Caco-2 (cell line): ENCODE measurements around the gene SGMS1. TPM values are rescaled to one million over a fixed set of nuclear protein-coding genes. Genes with fewer than 3 reads are reported as not detected.

Experiments
- BruUV-seq: library from RNA; stranded (reverse); fragments of 400-500 nt; replicated peaks from 2 replicates; lab custom pipeline; 2021; lab: Mats Ljungman, UMichigan
- CTCF ChIA-PET: fragments of 300-600 bp; sonication (Branson Sonifier 250); formaldehyde crosslinking; loops from one replicate; lab custom pipeline; 2022; ENCODE audit warnings: antibody characterized with exemption; lab: Charles Lee
- POLR2A ChIA-PET: fragments of 300-600 bp; sonication (Branson Sonifier 250); formaldehyde crosslinking; loops from one replicate; lab custom pipeline; 2022; ENCODE audit warnings: antibody characterized with exemption; lab: Charles Lee
- DNase-seq, 2 experiments: peaks; one replicate each; pipeline versions ENCODE4 v3.0.0 to v3.0.0-alpha.2; 2020 to 2022
- H3K27me3 ChIP-seq: replicated peaks from 2 replicates; pipeline ENCODE4 v1.6.0; 2011; ENCODE audit warnings: low read length; ENCODE audit not compliant: control insufficient read depth, insufficient read depth
- H3K36me3 ChIP-seq: 2 replicates; pipeline ENCODE4 v1.5.1; 2011; ENCODE audit warnings: low read length; ENCODE audit not compliant: control insufficient read depth, insufficient read depth
- H3K4me1 ChIP-seq: fragments of 250-450 bp; sonication (Bioruptor Pico); 2 replicates; pipeline ENCODE4 v1.5.1; 2020; ENCODE audit warnings: mild to moderate bottlenecking
- H3K4me3 ChIP-seq: 2 replicates; pipeline ENCODE4 v1.5.1; 2011; ENCODE audit warnings: low read depth, mild to moderate bottlenecking, control low read depth, low read length
- H3K9me3 ChIP-seq: fragments of 250-450 bp; sonication (Bioruptor Pico); 2 replicates; pipeline ENCODE4 v1.5.1; 2020; ENCODE audit warnings: mild to moderate bottlenecking, moderate library complexity
- H3K27ac Mint-ChIP-seq: one replicate; pipeline ENCODE4 v1.8.0; 2022; ENCODE audit warnings: mixed read lengths; ENCODE audit not compliant: unreplicated experiment
- H3K27me3 Mint-ChIP-seq: one replicate; pipeline ENCODE4 v1.8.0; 2022; ENCODE audit warnings: mixed read lengths; ENCODE audit not compliant: insufficient read depth, unreplicated experiment
- H3K36me3 Mint-ChIP-seq: one replicate; pipeline ENCODE4 v1.8.0; 2022; ENCODE audit warnings: mild to moderate bottlenecking, mixed read lengths; ENCODE audit not compliant: insufficient read depth, unreplicated experiment
- H3K4me1 Mint-ChIP-seq: one replicate; pipeline ENCODE4 v1.8.0; 2022; ENCODE audit warnings: low read depth, mixed read lengths; ENCODE audit not compliant: unreplicated experiment
- H3K4me3 Mint-ChIP-seq: one replicate; pipeline ENCODE4 v1.8.0; 2022; ENCODE audit warnings: mild to moderate bottlenecking, moderate library complexity, mixed read lengths; ENCODE audit not compliant: unreplicated experiment
- H3K9me3 Mint-ChIP-seq: one replicate; pipeline ENCODE4 v1.8.0; 2022; ENCODE audit warnings: mixed read lengths; ENCODE audit not compliant: unreplicated experiment
- CTCF ChIP-seq, 2 experiments: fragments of 200-600 bp in 1 of 2; IDR thresholded peaks; 1 replicate in 1 of 2; 2 replicates in 1 of 2; pipeline versions ENCODE4 v1.5.1 to v1.8.0; 2011 to 2022; ENCODE audit warnings: antibody characterized with exemption in 1 of 2, control low read depth in 1 of 2, inconsistent platforms in 1 of 2, low read depth in 1 of 2, low read length in 1 of 2, mild to moderate bottlenecking in 1 of 2, moderate library complexity in 1 of 2; ENCODE audit not compliant: insufficient read depth in 1 of 2, severe bottlenecking in 1 of 2, unreplicated experiment in 1 of 2
- intact Hi-C: fragments of 100-400 bp; cut with micrococcal nuclease; formaldehyde crosslinking; loops from one replicate; pipeline ENCODE4 v1.10.0; 2022; ENCODE audit not compliant: unreplicated experiment
- total RNA-seq: library from RNA; stranded (reverse); gene quantifications from 2 replicates; pipeline ENCODE4 v1.2.3, GENCODE V29; 2022

The SGMS1 gene
- total RNA-seq, 1 experiment from 2014 or later = 30.5 TPM

- CTCF ChIA-PET = no interaction called here
- H3K4me3 Mint-ChIP-seq = no peak overlapping the region
Observed at GRCh38 chr10:50641626-50642025, 17.9 kb upstream of the SGMS1 start.

GRCh38 chr10:50640238-50640637, 16.5 kb upstream of the SGMS1 start:
- intact Hi-C loops = no loop called here
- CTCF ChIA-PET = no interaction called here
- Histone ChIP-seq H3K4me1 (no peaks in the 10 kb centered on the region), H3K27me3 (no peaks in the 10 kb centered on the region), H3K9me3 (no peaks in the 10 kb centered on the region), H3K4me3 (no peak overlapping the region), H3K36me3 (no peaks in the 10 kb centered on the region)
- Mint-ChIP-seq H3K27me3 (peaks cover 6% of the 10 kb centered on the region), H3K9me3 (no peaks in the 10 kb centered on the region), H3K36me3 (peaks cover 4% of the 10 kb centered on the region), H3K4me3 (no peak overlapping the region), H3K27ac (no peak overlapping the region), H3K4me1 (no peaks in the 10 kb centered on the region)
- no peak for DNase-seq
- POLR2A ChIA-PET = no interaction called here
- no TSS peak for BruUV-seq
- TF ChIP-seq CTCF (IDR thresholded peaks at IDR 0.05; ENCODE audit: insufficient read depth in 1 of 2, low read depth in 1 of 2, low read length in 1 of 2, severe bottlenecking in 1 of 2, unreplicated experiment in 1 of 2) = no peak

More at GRCh38 chr10:50641626-50642025, 17.9 kb upstream of the SGMS1 start:
- Histone ChIP-seq H3K36me3 (no peaks in the 10 kb centered on the region), H3K4me1 (no peaks in the 10 kb centered on the region), H3K9me3 (no peaks in the 10 kb centered on the region), H3K27me3 (no peaks in the 10 kb centered on the region), H3K4me3 (no peak overlapping the region)
- TF ChIP-seq CTCF (IDR thresholded peaks at IDR 0.05; ENCODE audit: insufficient read depth in 1 of 2, low read depth in 1 of 2, low read length in 1 of 2, severe bottlenecking in 1 of 2, unreplicated experiment in 1 of 2) = no peak
- Mint-ChIP-seq H3K4me1 (no peaks in the 10 kb centered on the region), H3K27me3 (peaks cover 9% of the 10 kb centered on the region), H3K27ac (no peak overlapping the region), H3K9me3 (no peaks in the 10 kb centered on the region), H3K36me3 (peaks cover 8% of the 10 kb centered on the region)
- POLR2A ChIA-PET = no interaction called here
- BruUV-seq = no TSS peak
- no peak for DNase-seq
- intact Hi-C loops = no loop called here

- no peaks in the 10 kb centered on the region for H3K4me1 ChIP-seq
- Mint-ChIP-seq H3K27me3 (no peaks in the 10 kb centered on the region), H3K27ac (no peak overlapping the region), H3K9me3 (no peaks in the 10 kb centered on the region), H3K36me3 (no peaks in the 10 kb centered on the region), H3K4me3 (no peak overlapping the region), H3K4me1 (no peaks in the 10 kb centered on the region)
- TF ChIP-seq CTCF (IDR thresholded peaks at IDR 0.05; ENCODE audit: insufficient read depth in 1 of 2, low read depth in 1 of 2, low read length in 1 of 2, severe bottlenecking in 1 of 2, unreplicated experiment in 1 of 2) = no peak
- H3K4me3 ChIP-seq = no peak overlapping the region
- ChIA-PET CTCF (interaction anchor here (1.0 kb wide), 1 partner anchor 14 kb away, joined by 6 read pairs; no protein-coding TSS in a partner anchor), POLR2A (no interaction called here)
- intact Hi-C loops = no loop called here
- BruUV-seq = no TSS peak
- H3K27me3 ChIP-seq = no peaks in the 10 kb centered on the region
- no peaks in the 10 kb centered on the region for H3K36me3 ChIP-seq
- no peak for DNase-seq
- no peaks in the 10 kb centered on the region for H3K9me3 ChIP-seq
Observed at GRCh38 chr10:50636618-50637579, 13.1 kb upstream of the SGMS1 start.
